ENCODE measurements around the gene LGR4. TPM values are rescaled to one million over a fixed set of nuclear protein-coding genes. Genes with fewer than 3 reads are reported as not detected.
"Not testable (repeated sequence)": the region's sequence is repeated elsewhere in the genome, so short reads cannot be mapped to it uniquely, and the experiment has no call there.

Gene LGR4
- total RNA-seq, 1 donor from 2014 or later: 7.5 TPM

GRCh38 chr11:27329867-27330632, 142.5 kb downstream of the LGR4 start:
- H3K27me3 ChIP-seq: no peaks in the 10 kb centered on the region
- no peaks in the 10 kb centered on the region for H3K36me3 ChIP-seq
- no peak for ATAC-seq
- H3K4me3 ChIP-seq: no peak overlapping the region
- DNase-seq: no peak
- no peaks in the 10 kb centered on the region for H3K9me3 ChIP-seq
- no peak for TF ChIP-seq CTCF (IDR thresholded peaks at IDR 0.05)
- intact Hi-C loops (cut with DNase I): no loop called here
- no peak overlapping the region for H3K27ac ChIP-seq
- no peaks in the 10 kb centered on the region for H3K4me1 ChIP-seq

DNA sequence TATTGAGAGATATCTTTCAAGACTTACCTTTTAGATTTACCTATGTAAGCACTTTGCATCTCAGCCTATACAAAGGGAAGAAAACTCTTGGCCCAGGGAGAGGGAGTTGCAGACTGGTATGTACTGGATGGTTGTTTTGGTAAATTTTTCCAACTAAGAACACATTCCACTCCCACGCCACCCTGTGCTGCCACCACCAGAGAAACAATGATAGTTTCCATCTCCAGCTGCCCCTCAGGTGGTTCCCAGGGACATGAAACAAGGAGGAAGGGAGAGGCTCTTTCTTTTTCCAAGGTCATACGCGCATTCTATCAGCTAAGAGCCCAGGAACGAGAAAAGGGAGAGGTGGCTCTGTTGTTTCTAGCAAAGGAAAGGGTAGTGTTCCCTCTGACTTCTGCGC, 144.0 kb downstream of the LGR4 start:
- Histone ChIP-seq H3K9me3 (no peaks in the 10 kb centered on the region), H3K4me1 (no peaks in the 10 kb centered on the region), H3K27ac (no peak overlapping the region), H3K4me3 (no peak overlapping the region), H3K36me3 (no peaks in the 10 kb centered on the region), H3K27me3 (no peaks in the 10 kb centered on the region)
- ATAC-seq (no peak), DNase-seq (no peak)
- no peak for TF ChIP-seq CTCF (IDR thresholded peaks at IDR 0.05)
- intact Hi-C loops (cut with DNase I): no loop called here

DNA sequence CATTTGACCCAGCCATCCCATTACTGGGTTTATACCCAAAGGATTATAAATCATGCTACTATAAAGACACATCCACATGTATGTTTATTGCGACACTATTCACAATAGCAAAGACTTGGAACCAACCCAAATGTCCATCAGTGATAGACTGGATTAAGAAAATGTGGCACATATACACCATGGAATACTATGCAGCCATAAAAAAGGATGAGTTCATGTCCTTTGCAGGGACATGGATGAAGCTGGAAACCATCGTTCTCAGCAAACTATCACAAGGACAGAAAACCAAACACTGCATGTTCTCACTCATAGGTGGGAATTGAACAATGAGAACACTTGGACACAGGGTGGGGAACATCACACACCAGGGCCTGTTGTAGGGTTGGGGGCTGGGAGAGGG, 145.5 kb downstream of the LGR4 start:
- intact Hi-C loops (cut with DNase I); H3K36me3 ChIP-seq; H3K9me3 ChIP-seq; ATAC-seq; H3K27ac ChIP-seq; H3K27me3 ChIP-seq; DNase-seq; H3K4me3 ChIP-seq; H3K4me1 ChIP-seq: not testable (repeated sequence)

DNA sequence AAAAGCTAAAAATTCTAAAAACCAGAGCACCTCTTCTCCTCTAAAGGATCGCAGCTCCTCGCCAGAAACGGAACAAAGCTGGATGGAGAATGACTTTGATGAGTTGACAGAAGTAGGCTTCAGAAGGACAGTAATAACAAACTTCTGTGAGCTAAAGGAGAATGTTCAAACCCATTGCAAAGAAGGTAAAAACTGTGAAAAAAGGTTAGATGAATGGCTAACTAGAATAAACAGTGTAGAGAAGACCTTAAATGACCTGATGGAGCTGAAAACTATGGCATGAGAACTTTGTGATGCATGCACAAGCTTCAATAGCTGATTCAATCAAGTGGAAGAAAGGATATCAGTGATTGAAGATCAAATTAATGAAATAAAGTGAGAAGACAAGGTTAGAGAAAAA, 150.4 kb downstream of the LGR4 start:
- H3K4me3 ChIP-seq; H3K36me3 ChIP-seq; H3K4me1 ChIP-seq; H3K27me3 ChIP-seq; ATAC-seq; intact Hi-C loops (cut with DNase I); H3K27ac ChIP-seq; DNase-seq; H3K9me3 ChIP-seq: not testable (repeated sequence)

DNA sequence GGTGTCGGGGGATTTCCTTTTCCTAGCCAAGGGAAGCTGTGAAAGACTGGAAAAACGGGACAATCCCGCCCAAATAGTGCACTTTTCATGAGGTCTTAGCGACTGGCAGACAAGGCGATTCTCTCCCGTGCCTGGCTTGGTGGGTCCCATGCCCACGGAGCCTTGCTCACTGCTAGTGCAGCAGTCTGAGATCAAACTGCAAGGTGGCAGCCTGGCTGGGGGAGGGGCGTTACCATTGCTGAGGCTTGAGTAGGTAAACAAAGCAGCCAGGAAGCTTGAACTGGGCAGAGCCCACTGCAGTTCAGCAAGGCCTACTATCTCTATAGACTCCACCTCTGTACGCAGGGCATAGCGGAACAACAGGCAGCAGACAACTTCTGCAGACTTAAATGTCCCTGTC, 151.2 kb downstream of the LGR4 start:
- H3K4me1 ChIP-seq; H3K4me3 ChIP-seq; H3K9me3 ChIP-seq; ATAC-seq; intact Hi-C loops (cut with DNase I); H3K27me3 ChIP-seq; H3K27ac ChIP-seq; DNase-seq; H3K36me3 ChIP-seq: not testable (repeated sequence)

GRCh38 chr11:27319072-27319471, 153.5 kb downstream of the LGR4 start:
- H3K4me3 ChIP-seq: no peak overlapping the region
- H3K27ac ChIP-seq: no peak overlapping the region
- no peaks in the 10 kb centered on the region for H3K9me3 ChIP-seq
- ATAC-seq: no peak
- DNase-seq: no peak
- no peaks in the 10 kb centered on the region for H3K36me3 ChIP-seq
- no peak for TF ChIP-seq CTCF (IDR thresholded peaks at IDR 0.05)
- no peaks in the 10 kb centered on the region for H3K27me3 ChIP-seq
- intact Hi-C loops (cut with DNase I): no loop called here
- no peaks in the 10 kb centered on the region for H3K4me1 ChIP-seq

DNA sequence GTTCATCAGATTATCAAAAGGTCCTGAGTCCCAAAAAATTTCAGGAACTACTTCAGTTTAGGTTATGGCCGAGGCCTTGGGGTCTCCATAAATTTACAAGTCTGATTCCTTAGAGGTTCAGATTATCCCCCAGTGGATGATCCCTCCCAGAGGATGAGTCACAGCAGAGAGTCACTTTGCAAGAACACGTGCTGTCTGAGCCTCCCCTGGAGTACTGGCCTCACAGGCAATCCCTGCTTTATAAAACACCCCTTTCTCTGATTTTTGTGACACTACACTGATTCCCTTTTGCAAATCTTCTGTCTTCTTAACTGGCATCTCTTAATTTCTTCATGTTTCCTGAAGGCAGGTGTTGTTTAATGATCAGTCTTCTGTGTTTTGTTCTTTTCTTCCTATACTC, 154.8 kb downstream of the LGR4 start:
- H3K4me1 ChIP-seq: no peaks in the 10 kb centered on the region
- no peaks in the 10 kb centered on the region for H3K9me3 ChIP-seq
- no peak overlapping the region for H3K27ac ChIP-seq
- no peak for DNase-seq
- no peaks in the 10 kb centered on the region for H3K36me3 ChIP-seq
- no peak overlapping the region for H3K4me3 ChIP-seq
- H3K27me3 ChIP-seq: no peaks in the 10 kb centered on the region
- no peak for ATAC-seq
- intact Hi-C loops (cut with DNase I): no loop called here
- no peak for TF ChIP-seq CTCF (IDR thresholded peaks at IDR 0.05)

Small RNAs within 50 kb of the gene (microRNA-seq; reads per million reads assigned to microRNA genes)
- not detected for gene MIR8087 (ENCODE audit: borderline microRNAs expressed)

Other genes starting within 250 kb of the LGR4 start
- 1.6 TPM for gene CCDC34, start 109.6 kb downstream of the LGR4 start, total RNA-seq
- 36.5 TPM for gene LIN7C, start 34.0 kb upstream of the LGR4 start, total RNA-seq
- 4.3 TPM for gene BDNF, start 227.7 kb upstream of the LGR4 start, total RNA-seq